Middle frontal gyrus (tissue), 1 donor: ENCODE measurements around the gene TAF1.
"Not testable (repeated sequence)": the region's sequence is repeated elsewhere in the genome, so short reads cannot be mapped to it uniquely, and the experiment has no call there.

Experiments used
- DNase-seq: peaks from one replicate; pipeline ENCODE4 v3.0.0-alpha.2; 2015; ENCODE audit warnings: low spot score; ENCODE audit errors: extremely low spot score

The TAF1 gene

GRCh38 chrX:71420686-71421085 is 54.5 kb downstream of the TAF1 start:
- no peak for DNase-seq

- no peak for DNase-seq
These were observed 66.6 kb downstream of the TAF1 start for GRCh38 chrX:71432733-71433132.

- DNase-seq = no peak
These were observed 72.6 kb downstream of the TAF1 start for GRCh38 chrX:71438750-71439149.

GRCh38 chrX:71439420-71439819 is 73.3 kb downstream of the TAF1 start:
- no peak for DNase-seq

- no peak for DNase-seq
These were observed 73.7 kb downstream of the TAF1 start for GRCh38 chrX:71439896-71440295.

- DNase-seq = no peak
These were observed 74.2 kb downstream of the TAF1 start for GRCh38 chrX:71440401-71440800.

GRCh38 chrX:71441809-71442208 is 75.7 kb downstream of the TAF1 start:
- DNase-seq = not testable (repeated sequence)

- no peak for DNase-seq
These were observed 84.4 kb downstream of the TAF1 start for GRCh38 chrX:71450433-71451106.

GRCh38 chrX:71451518-71451917 is 85.4 kb downstream of the TAF1 start:
- not testable (repeated sequence) for DNase-seq

GRCh38 chrX:71453056-71453455 is 86.9 kb downstream of the TAF1 start:
- no peak for DNase-seq

GRCh38 chrX:71454222-71454621 is 88.1 kb downstream of the TAF1 start:
- DNase-seq = no peak

GRCh38 chrX:71458866-71459265 is 92.7 kb downstream of the TAF1 start:
- DNase-seq = no peak

GRCh38 chrX:71464968-71465367 is 98.8 kb downstream of the TAF1 start:
- no peak for DNase-seq

- DNase-seq = no peak
These were observed 100.9 kb downstream of the TAF1 start for GRCh38 chrX:71466979-71467523.

GRCh38 chrX:71475785-71476540 is 109.8 kb downstream of the TAF1 start:
- DNase-seq = no peak

- no peak for DNase-seq
These were observed 116.2 kb downstream of the TAF1 start for GRCh38 chrX:71482228-71482958.

GRCh38 chrX:71487814-71488213 is 121.7 kb downstream of the TAF1 start:
- DNase-seq = no peak

- DNase-seq = no peak
These were observed 123.4 kb downstream of the TAF1 start for GRCh38 chrX:71489540-71489939.

GRCh38 chrX:71492231-71493065 is 126.3 kb downstream of the TAF1 start:
- no peak for DNase-seq

- no peak for DNase-seq
These were observed 127.0 kb downstream of the TAF1 start for GRCh38 chrX:71493111-71493613.

- not testable (repeated sequence) for DNase-seq
These were observed 129.8 kb downstream of the TAF1 start for GRCh38 chrX:71495979-71496378.
